Measurements from ENCODE around the gene EPG5.

EPG5 gene

GRCh38 chr18:45841765-45842442 is 125.2 kb downstream of the EPG5 start:
- no peak overlapping the region for H3K4me3 ChIP-seq (ENCODE audit: low read length)
- DNase-seq (ENCODE audit: low read depth), result no peak
- TF ChIP-seq CTCF (conservative IDR thresholded peaks at IDR 0.05; ENCODE audit: low read depth, low read length), result no peak

GRCh38 chr18:45841060-45841764 is 125.9 kb downstream of the EPG5 start:
- no peak for DNase-seq (ENCODE audit: low read depth)
- H3K4me3 ChIP-seq (ENCODE audit: low read length), result no peak overlapping the region
- TF ChIP-seq CTCF (conservative IDR thresholded peaks at IDR 0.05; ENCODE audit: low read depth, low read length), result no peak

GRCh38 chr18:45839414-45840395 is 127.4 kb downstream of the EPG5 start:
- H3K4me3 ChIP-seq (ENCODE audit: low read length), result no peak overlapping the region
- DNase-seq (ENCODE audit: low read depth), result peak; percentile 51
- TF ChIP-seq CTCF (conservative IDR thresholded peaks at IDR 0.05; ENCODE audit: low read depth, low read length), result peak; percentile 92

- peak overlapping the region; percentile 12 for H3K4me3 ChIP-seq (ENCODE audit: low read length)
- DNase-seq (ENCODE audit: low read depth), result no peak
These were observed 128.6 kb downstream of the EPG5 start for GRCh38 chr18:45838302-45839070.

GRCh38 chr18:45837283-45838070 is 129.7 kb downstream of the EPG5 start:
- peak; percentile 31 for TF ChIP-seq CTCF (conservative IDR thresholded peaks at IDR 0.05; ENCODE audit: low read depth, low read length)
- no peak for DNase-seq (ENCODE audit: low read depth)
- no peak overlapping the region for H3K4me3 ChIP-seq (ENCODE audit: low read length)

More at GRCh38 chr18:45838302-45839070, 128.6 kb downstream of the EPG5 start:
- TF ChIP-seq CTCF (conservative IDR thresholded peaks at IDR 0.05; ENCODE audit: low read depth, low read length), result no peak
